Measurements from ENCODE around the gene MS4A18.
"Not testable (repeated sequence)": the region's sequence is repeated elsewhere in the genome, so short reads cannot be mapped to it uniquely, and the experiment has no call there.

The MS4A18 gene

DNA sequence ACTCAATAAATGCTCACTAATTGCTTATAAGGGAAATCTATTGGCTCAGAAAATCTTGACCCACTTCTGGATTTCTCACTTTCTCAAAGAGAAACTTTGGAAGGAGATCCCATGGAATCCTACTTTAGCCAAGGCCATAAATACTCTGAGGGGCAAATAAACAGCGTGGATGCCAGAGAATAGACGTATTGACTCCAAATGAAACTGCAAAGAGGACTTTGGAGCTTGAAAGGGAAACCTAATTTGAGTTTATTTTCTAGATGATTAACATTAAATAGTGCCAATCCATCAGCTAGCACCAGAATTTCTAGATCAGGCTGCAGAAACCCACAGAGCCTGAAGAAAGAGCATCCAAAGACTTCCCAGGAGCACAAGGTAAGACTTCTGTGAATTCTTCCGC is at the start of gene MS4A18:
Gene MS4A18 (plus strand): TSS at position 301 of the 400 bp plus-strand sequence.
- DNase-seq (ENCODE audit: low read depth in 2 of 2): no peak

DNA sequence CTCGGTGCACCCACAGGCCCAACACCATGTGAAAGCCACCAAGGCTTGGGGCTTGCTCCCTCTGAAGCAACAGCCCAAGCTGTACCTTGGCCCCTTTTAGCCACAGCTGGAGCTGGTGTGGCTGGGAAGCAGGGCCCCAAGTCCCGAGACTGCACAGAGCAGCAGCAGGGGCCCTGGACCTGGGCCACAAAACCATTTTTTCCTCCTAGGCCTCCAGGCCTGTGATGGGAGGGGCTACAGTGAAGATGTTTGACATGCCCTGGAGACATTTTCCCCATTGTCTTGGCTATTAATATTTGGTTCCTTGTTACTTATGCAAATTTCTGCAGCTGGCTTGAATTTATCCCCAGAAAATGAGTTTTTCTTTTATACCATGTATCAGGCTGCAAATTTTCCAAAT is 46.3 kb upstream of the MS4A18 start:
- not testable (repeated sequence) for DNase-seq (ENCODE audit: low read depth in 2 of 2)

DNA sequence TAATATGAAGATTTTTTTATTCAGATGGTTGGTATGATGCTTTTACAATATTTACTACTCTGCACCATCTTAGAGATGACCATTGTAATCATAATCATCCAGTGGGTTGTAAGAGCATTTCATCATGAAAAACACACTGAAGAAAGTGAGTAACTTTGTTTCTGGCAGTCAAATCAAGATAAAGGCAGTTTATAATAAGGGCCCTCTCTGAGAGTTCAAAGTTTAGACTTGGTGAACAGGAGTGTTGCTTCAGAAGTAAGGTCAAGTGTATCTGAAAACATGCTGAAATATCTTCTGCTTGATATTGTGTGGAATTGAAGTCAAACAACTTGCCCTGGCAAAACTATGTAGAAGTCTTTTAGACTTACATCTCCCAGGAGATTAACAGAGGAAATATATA is 44.6 kb upstream of the MS4A18 start:
- DNase-seq (ENCODE audit: low read depth in 2 of 2): no peak

DNA sequence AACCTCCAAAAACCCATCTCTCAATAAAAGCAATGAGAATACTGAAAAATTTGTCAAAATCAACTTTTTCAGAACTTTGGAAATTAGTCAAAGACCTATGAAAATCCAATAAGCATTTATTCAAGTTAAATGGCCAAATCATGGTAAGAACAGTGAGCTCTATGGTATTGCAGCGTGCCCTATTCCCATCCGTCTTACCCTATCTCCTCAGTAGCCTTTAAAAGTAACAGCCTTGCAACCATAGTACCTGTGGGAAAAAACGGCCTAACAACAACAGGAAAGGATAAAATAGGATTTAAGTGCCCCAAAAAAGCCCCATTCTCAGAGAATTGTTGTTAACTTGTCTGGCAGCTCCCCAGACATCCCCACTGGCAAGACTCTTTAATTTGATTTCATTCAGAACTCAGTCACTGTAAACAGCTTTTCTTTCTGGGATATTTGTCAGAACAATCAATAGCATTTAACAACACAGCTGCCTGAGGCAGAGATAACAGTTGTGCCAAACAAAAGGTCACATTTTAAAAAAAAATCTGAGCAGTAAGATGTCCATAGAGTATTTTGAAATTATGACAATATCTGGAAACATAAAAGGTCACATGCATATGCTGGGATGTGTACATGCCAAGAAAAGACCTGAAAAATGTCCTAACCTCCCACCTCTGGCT is 43.9 kb upstream of the MS4A18 start:
- no peak for DNase-seq (ENCODE audit: low read depth in 2 of 2)

GRCh38 chr11:60684541-60684848 is 40.0 kb upstream of the MS4A18 start:
- not testable (repeated sequence) for DNase-seq (ENCODE audit: low read depth in 2 of 2)

DNA sequence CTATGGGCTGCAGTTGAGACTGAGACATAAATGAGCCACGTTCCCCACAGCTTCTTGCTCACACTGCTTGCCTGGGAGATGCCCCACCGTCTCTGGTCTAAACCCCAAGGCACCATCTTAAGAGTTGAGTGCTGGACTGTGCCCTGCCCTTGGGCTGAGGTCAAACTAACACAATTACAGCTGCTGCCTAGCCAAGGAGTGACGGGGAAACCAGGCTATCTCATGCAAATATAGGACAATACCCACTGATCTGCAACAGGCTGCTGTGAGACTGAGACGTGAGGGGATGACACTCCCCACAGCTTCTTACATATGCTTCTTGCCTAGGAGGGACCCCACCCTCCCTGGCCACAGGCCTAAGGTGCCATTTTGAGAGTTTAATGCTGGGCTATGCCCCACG is 32.9 kb upstream of the MS4A18 start:
- DNase-seq (ENCODE audit: low read depth in 2 of 2): no peak

- no peak for DNase-seq (ENCODE audit: low read depth in 2 of 2)
Measured at GRCh38 chr11:60699284-60699691, 25.2 kb upstream of the MS4A18 start, which contains the start of gene MS4A8. Gene MS4A8 (plus strand): TSS chr11:60699612. CDS start chr11:60700861, 1,249 bp downstream.

DNA sequence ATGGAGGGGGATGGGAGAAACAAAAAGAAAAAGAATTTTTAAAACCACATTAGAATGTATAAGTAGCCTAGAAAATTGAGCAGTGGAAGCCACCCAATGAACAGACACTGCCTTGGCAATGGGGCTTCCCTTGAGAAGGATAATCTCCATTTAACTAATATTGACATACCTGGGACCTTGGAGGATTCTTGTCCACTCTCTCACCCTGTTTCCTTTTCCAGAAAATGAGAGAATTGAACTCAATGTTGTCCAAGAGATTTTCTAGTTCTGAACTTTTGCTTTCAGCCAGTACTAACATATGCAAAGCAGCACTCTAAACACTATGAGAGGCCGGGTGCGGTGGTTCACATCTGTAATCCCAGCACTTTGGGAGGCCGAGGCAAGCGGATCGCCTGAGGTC is 24.6 kb upstream of the MS4A18 start:
- DNase-seq (ENCODE audit: low read depth in 2 of 2): no peak

GRCh38 chr11:60700689-60701468 is 23.6 kb upstream of the MS4A18 start:
- DNase-seq (ENCODE audit: low read depth in 2 of 2): no peak

GRCh38 chr11:60701469-60701818 is 23.1 kb upstream of the MS4A18 start:
- no peak for DNase-seq (ENCODE audit: low read depth in 2 of 2)

DNA sequence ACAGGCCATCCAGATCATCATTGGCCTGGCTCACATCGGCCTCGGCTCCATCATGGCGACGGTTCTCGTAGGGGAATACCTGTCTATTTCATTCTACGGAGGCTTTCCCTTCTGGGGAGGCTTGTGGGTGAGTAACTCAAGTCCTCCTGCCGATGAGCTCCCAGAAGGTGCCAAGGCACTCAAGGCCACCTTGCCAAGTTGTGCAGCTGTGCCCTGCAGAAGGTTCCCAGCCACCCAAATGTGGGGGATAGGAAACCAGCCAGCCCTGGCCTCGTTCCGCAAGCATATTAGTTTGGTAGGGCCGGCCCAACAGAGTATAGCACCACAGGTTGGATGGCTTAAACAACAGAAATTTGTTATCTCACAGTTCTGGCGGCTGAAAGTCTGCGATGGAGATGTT is 21.1 kb upstream of the MS4A18 start:
- DNase-seq (ENCODE audit: low read depth in 2 of 2): no peak

- no peak for DNase-seq (ENCODE audit: low read depth in 2 of 2)
Measured at GRCh38 chr11:60705895-60706294, 18.6 kb upstream of the MS4A18 start.

- no peak for DNase-seq (ENCODE audit: low read depth in 2 of 2)
Measured at GRCh38 chr11:60706931-60707330, 17.6 kb upstream of the MS4A18 start.

DNA sequence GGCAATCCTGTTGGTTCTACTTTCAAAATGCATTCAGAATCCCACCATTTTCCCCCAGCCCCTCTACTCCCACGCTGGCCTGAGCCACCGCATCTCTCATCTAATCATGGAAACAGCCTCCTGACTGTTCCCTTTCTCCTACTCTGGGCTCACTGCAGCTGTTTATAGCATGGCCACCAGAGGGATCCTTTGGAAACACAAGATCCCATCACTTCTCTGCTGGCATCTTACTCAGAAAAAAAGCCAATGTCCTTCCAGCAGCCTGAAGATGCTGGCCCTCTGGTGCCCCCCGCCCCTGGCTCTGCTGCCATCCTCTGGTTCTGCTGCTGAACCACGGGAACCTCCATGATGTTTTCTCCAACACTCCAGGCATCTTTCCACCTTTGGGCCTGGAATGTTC is 14.0 kb upstream of the MS4A18 start:
- no peak for DNase-seq (ENCODE audit: low read depth in 2 of 2)

- DNase-seq (ENCODE audit: low read depth in 2 of 2): no peak
Measured at GRCh38 chr11:60711276-60711675, 13.2 kb upstream of the MS4A18 start.

DNA sequence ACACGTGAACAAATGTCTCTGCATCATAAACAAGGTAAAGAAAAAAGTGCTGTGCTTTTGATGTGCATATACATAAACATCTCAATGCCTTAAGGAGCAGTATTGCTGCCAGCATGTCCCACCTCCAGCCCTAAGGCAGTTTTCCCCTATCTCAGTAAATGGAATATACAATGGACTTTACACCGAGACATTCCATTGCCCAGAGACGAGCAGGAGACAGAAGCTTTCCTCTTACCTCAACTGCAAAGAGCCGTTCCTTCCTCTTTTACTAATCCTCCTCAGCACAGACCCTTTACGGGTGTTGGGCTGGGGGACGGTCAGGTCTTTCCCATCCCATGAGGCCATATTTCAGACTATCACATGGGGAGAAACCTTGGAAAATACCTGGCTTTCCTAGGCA is 11.1 kb upstream of the MS4A18 start:
- not testable (repeated sequence) for DNase-seq (ENCODE audit: low read depth in 2 of 2)

DNA sequence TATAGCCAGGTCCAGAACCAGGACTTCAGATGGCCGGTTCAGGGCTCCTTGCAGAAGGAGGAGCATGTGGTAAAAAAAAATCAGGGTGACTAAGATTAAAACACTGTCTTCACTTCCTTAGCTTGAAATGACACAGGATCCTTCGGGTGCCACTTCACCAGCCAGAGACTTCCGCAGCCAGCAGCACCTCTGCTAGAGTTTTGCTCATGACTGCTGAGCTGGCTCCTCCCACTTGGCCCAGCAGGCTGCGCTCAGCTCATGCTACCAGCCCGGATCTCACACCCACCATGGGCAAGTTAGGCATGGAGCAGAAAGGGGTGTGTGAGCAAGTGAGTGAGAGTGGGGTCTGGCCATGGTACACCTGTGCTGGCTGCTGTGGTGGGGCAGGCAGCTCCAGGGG is 6.6 kb upstream of the MS4A18 start:
- DNase-seq (ENCODE audit: low read depth in 2 of 2): no peak

DNA sequence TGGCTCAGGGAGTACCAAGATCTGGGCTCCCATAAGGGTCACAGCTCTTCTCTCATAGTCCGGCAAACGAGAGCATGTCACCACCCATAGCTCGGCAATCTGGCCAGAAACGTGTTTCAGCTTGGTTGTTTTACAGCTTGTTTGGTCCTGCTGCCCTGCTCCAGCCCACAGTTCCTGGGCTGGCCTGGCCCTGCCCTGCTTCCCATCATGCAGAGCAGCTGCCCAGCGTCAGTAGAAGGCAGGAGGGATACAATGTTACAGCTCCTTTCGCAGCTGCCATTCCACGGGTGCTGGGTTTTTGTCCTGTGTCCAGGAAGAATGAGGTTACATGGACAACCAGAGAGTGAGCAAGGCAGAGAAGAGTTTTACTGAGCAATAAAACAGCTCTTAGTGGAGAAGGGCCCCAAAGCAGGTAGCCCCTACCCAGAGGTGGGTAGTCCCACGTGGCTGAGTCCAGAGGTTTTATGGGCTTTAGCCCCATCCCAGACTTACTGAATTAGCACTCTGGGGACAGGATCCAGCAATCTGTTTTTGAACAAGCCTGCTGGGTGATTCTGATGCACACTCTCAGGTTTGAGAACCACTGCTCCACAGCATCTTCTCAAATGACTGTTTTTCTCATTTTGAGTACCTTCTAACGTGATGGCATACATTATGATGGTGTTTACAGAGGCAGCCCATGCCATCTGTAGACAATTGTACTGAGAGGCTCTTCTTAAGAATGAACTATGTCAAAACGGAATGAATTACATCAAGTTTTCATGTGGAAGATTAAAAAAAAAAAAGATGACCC is 5.8 kb upstream of the MS4A18 start:
- DNase-seq (ENCODE audit: low read depth in 2 of 2): no peak

DNA sequence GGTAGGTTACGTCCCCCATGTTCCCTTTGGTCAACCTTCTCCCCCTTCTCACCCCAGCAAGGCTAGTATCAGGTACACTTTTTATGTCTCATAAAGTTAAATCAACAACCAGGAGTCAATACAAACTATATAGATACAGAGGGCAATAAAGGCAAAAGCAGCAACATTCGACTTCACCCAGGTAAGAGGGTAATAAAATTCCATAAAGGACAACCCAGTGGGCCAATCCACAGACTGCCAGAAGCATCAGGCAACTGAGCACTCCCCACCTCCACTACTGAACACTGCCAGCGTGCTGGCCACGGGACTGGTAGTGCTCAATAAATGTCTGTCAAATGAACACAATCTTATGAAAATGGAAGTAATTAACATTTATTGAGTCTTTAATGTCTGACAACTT is 5.1 kb upstream of the MS4A18 start:
- DNase-seq (ENCODE audit: low read depth in 2 of 2): no peak

DNA sequence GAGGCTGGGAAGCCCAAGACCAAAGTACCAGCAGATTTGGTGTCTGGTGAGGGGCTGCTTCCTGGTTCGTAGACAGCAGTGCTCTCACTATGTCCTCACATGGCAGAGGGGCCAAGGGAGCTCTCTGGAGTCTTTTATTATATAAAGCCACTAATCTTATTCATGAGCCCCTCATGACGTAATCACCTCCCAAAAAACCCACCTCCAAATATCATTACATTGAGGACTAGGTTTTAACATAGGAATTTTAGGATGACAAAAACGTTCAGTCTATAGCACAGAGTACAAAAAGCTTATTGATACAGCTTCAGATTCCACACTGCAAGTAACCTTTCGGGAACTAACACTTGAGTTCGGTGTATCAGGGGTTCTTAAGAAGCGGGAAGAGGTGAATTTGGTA is 4.1 kb upstream of the MS4A18 start:
- no peak for DNase-seq (ENCODE audit: low read depth in 2 of 2)

- DNase-seq (ENCODE audit: low read depth in 2 of 2): no peak
Measured at GRCh38 chr11:60725592-60725991, 1.1 kb downstream of the MS4A18 start.

GRCh38 chr11:60731586-60731985 is 7.1 kb downstream of the MS4A18 start:
- no peak for DNase-seq (ENCODE audit: low read depth in 2 of 2)

- DNase-seq (ENCODE audit: low read depth in 2 of 2): no peak
Measured at GRCh38 chr11:60734279-60734678, 9.8 kb downstream of the MS4A18 start.
